ENCODE results near the gene SMURF2.
"Not testable (repeated sequence)": the region's sequence is repeated elsewhere in the genome, so short reads cannot be mapped to it uniquely, and the experiment has no call there.

Gene SMURF2

DNA sequence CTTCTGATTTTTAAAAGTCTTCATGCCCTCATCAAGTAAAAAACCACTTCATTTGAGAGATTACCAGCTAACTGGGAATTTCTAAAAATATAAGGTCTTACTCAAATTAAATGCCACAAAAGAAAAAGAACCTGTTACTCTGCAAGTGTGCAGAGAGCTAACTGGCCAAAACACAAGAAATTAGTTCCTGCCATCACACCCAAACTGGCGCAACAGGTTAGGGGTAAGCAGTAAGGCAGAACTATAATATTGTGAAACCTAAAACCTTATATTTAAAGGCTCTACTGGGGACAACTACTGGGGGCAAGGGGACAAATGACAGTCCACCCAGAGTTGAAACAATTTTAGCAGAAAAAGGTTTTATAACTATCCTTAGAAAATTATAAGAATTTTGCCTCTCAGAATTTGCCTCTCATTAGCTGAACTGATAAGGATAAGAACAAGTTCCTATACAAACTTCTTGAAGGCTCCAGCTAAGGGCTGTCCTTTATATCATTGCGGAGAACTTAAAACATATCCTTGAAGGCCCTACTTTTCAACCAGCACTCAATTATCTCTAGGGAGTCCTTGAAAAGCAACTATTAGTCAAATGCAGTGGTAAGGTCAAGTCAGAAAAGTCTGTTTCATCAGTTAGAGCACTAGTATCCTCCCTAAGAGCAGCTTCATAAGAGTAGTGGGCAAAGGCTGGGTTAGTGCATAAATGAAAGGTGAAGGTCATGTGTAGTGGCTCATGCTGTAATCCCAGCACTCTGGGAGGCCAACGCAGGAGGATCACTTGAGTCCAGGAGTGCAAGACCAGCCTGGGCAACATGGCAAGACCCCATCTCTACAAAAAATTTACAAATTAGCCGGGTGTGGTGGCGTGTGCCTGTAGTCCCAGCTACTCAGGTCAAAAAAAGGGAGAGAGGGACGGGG is 31.5 kb downstream of the SMURF2 start:
- DNase-seq, result no peak

GRCh38 chr17:64628641-64629040 is 33.5 kb downstream of the SMURF2 start:
- no peak for DNase-seq

- no peak for DNase-seq
Observed at GRCh38 chr17:64627797-64628196, 34.3 kb downstream of the SMURF2 start.

GRCh38 chr17:64626827-64627226 is 35.3 kb downstream of the SMURF2 start:
- DNase-seq, result no peak

- DNase-seq, result no peak
Observed at GRCh38 chr17:64625541-64625940, 36.6 kb downstream of the SMURF2 start.

- DNase-seq, result no peak
Observed at GRCh38 chr17:64622931-64623654, 39.0 kb downstream of the SMURF2 start.

DNA sequence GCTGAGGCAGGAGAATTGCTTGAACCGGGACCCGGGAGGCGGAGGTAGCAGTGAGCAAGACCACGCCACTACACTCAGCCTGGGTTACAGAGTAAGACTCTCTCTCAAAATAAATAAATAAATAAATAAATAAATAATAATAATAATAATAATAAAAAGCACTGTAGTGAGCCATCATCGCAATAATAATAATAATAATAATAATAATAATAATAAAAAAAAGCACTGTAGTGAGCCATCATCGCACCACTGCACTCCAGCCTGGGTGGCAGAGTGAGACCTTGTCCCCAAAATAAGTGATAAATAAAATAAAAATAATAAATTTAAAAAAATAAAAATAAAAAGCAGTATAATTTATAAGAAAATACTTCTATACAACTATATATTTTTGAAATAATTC is 40.3 kb downstream of the SMURF2 start:
- DNase-seq, result no peak

- DNase-seq, result no peak
Observed at GRCh38 chr17:64618848-64619247, 43.3 kb downstream of the SMURF2 start.

GRCh38 chr17:64617125-64617780 is 44.9 kb downstream of the SMURF2 start:
- DNase-seq, result no peak

GRCh38 chr17:64615028-64615677 is 47.0 kb downstream of the SMURF2 start:
- no peak for DNase-seq

DNA sequence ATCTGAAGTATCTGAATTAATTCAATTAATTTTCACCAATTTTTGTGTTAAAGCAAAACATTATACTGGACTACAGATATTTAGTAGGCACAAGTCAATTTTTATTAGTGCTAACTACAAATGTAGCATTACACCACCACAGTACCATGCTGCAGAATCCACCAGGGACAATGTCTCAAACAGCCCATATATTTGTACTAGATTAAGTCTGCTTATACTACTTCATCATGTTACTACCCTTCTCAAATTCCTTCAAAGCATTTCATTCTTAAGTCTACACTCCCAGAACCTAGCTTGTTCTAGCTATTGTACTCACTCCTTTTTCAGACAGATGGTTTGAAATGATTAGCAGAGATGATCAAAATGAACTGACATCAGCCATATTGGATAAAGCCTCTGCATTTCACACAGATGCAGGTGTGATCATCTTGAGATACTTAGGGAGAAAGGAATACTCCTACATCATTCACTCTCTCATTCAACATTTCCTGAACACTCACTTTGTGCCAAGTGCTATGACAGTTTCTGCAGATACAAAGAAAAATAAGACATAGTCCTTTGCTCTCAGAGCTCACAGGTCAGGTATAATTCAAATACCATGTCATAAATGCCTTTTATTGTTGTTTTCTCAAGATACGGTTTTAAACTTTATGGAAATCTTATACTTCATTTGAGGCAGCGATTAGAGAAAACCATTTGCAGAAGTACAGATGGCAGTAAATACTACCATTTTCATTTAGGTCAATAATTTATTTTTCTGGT is 47.7 kb downstream of the SMURF2 start:
- no peak for DNase-seq

DNA sequence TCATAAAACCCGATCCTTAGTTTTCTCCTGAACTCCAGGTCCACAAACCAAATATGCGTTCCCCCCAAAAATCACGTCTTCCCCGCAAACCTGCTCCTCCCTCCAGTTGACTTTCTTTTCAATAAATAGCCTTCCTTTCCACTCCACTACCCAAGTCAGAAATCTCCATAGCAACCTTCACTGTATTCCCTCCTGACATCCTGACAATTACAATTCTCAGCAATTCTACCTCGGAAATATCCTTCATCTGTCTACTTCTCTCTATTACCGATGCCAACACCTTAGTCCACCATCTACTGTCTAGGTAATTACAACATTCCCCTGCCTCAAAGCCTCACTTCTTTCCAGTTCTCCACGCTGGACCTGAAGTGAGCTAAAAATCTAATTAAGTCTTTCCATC is 50.7 kb downstream of the SMURF2 start:
- DNase-seq, result no peak

DNA sequence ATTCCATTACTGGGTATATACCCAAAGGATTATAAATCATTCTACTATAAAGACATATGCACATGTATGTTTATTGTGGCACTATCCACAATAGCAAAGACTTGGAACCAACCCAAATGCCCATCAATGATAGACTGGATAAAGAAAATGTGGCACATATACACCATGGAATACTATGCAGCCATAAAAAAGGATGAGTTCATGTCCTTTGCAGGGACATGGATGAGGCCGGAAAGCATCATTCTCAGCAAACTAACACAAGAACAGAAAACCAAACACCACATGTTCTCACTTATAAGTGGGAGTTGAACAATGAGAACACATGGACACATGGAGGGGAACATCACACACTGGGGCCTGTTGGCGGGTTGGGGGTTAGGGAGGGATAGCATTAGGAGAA is 51.9 kb downstream of the SMURF2 start:
- not testable (repeated sequence) for DNase-seq

GRCh38 chr17:64608571-64608981 is 53.5 kb downstream of the SMURF2 start:
- no peak for DNase-seq

- no peak for DNase-seq
Observed at GRCh38 chr17:64607862-64608565, 54.1 kb downstream of the SMURF2 start.

DNA sequence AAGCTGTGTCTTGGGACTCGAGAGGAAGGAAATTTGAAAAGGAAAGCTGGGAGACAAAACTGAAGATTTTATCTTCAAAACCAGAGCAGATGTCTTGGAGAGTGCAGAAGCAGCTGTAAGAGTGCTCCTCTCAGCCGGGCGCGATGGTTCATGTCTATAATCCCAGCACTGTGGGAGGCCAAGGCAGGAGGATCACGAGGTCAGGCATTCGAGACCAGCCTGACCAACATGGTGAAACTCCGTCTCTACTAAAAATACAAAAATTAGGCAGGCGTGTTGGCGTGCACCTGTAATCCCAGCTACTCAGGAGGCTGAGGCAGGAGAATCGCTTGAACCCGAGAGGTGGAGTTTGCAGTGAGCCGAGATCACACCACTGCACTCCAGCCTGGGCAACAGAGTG is 57.6 kb downstream of the SMURF2 start:
- DNase-seq, result not testable (repeated sequence)

DNA sequence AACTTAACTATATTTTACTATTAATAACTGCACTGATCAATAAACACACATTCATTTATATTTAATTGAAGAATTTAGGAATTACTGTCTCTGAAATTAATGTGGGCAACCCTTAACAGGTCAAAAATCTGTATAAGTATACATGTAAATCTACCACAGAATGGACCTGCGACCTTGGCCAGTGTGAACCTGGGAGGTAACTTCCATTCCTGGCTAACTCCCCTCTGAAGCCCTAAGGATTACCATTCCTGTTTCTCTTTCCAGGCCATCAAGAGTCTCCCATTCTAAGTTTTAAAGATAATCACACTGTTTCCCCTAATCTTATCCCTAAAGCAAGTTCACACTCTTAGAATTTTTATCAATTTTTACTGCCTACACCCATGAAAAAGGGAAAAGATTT is 58.1 kb downstream of the SMURF2 start:
- no peak for DNase-seq

- no peak for DNase-seq
Observed at GRCh38 chr17:64599827-64600226, 62.3 kb downstream of the SMURF2 start.

DNA sequence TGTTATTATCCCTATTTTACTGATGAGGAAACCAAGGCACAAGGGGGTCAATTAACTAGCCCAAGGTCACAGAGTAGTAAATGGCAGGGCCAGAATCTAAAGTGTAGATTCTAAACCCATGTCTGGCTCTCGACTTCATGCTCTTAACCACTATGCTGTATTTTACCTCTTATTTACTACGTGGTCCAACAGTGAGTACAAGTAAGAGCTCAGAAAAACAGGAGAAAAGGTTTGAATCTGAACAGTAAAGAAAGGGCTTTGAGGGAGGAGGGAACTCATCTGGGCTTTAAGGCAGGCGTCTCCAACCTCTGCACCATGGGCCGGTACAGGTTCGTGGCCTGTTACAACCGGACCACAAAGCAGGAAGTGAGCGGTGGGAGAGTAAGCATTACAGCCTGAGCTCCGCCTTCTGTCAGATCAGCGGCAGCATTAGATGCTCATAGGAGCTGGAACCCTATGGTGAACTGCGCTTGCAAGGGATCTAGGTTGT is 62.9 kb downstream of the SMURF2 start:
- DNase-seq, result no peak

- no peak for DNase-seq
Observed at GRCh38 chr17:64598672-64599071, 63.4 kb downstream of the SMURF2 start.

DNA sequence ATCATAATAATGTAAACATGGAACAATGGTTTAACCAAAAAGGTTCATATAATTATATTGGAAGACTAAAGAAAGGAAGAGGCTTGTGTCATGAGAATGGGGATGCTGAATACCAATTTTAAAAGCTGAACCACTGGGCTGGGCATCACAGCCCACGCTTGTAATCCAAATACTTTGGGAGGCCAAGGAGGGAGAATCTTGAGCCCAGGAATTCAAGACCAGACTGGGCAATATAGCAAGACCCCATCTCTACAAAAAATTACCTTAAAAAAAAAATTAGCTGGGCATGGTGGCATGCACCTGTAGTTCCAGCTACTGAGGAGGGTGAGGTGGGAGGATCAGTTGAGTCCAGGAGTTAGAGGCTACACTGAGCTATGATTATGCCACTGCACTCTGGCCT is 65.1 kb downstream of the SMURF2 start:
- DNase-seq, result no peak
